Stimulated activated CD8-positive, alpha-beta memory T cell treated with anti-CD3 and anti-CD28 coated beads, Interleukin-15, amount 100 ng/mL, for 1 hour (primary cell): ENCODE results near the gene NCAPG2.
"Not testable (repeated sequence)": the region's sequence is repeated elsewhere in the genome, so short reads cannot be mapped to it uniquely, and the experiment has no call there.

Experiments used
- DNase-seq: peaks from one replicate; pipeline ENCODE4 v3.0.0-alpha.2; 2020; ENCODE audit warnings: low read depth

NCAPG2 gene

GRCh38 chr7:158676171-158676840 lies 28.3 kb downstream of the NCAPG2 start:
- DNase-seq, result no peak

GRCh38 chr7:158672975-158673374 lies 31.6 kb downstream of the NCAPG2 start:
- DNase-seq, result no peak

GRCh38 chr7:158668086-158668485 lies 36.5 kb downstream of the NCAPG2 start:
- not testable (repeated sequence) for DNase-seq

DNA sequence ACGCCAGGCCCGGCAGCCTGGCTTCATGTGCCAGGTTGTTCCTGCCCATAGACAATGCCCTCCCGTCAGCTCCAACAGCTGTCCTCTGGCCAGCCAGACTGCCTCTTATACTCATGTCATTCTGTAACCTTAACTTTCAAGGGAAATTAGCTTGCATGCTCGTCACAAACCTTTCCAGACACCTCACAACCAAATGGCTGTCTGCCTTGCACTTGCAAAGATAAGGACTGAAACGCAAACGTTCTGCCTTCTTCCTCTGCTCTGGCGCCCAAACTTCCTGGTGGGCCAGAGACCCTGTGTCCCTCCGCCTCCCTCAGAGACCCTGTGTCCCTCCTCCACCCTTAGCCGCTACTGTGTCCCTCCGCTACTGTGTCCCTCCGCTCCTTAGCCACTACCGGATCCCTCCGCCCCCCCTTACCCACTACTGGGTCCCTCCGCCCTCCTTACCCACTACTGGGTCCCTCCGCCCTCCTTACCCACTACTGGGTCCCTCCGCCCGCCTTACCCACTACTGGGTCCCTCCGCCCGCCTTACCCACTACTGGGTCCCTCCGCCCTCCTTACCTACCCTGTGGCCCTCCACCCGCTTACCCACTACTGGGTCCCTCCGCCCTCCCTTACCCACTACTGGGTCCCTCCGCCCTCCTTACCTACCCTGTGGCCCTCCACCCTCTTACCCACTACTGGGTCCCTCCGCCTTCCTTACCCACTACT lies 37.5 kb downstream of the NCAPG2 start:
- not testable (repeated sequence) for DNase-seq

DNA sequence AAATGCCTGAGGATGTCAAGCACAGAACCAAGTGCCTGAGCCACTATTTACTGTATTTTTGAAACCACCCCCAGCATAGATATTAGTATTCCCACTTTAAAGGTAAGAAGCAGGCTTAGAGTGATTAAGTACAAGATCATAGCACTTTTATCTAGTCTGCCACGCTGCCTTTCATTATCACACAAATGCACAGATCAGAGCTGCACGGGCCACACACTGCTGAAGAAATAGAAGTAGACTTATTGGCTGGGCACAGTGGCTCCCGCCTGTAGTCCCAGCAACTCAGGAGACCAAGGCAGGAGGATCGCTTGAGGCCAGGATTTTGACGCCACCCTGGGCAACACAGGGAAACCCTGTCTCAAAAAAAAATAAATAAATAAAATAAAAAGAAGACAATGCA lies 38.2 kb downstream of the NCAPG2 start:
- DNase-seq, result no peak

GRCh38 chr7:158664406-158664805 lies 40.2 kb downstream of the NCAPG2 start:
- DNase-seq, result no peak

- no peak for DNase-seq
Observed at GRCh38 chr7:158663428-158663741, 41.2 kb downstream of the NCAPG2 start.

- DNase-seq, result no peak
Observed at GRCh38 chr7:158662610-158663427, 41.8 kb downstream of the NCAPG2 start.

DNA sequence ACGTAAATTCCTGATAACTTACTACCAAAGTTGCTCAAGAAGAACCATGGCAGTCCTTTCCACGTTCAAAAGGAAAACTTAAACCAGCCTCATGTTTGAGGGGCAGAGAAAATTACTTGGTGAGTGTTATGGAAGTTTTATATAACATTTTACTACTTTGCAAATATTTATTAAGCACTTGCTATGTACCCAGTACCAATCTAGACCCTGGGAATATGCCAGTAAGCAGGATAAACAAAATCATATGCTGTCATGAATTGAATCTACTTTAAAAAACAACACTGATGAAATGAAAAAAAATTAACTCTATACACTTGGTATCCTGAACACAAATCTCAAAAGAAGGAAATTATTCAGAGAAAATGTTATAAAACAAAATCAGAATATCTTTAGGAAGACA lies 46.1 kb downstream of the NCAPG2 start:
- DNase-seq, result no peak

- DNase-seq, result no peak
Observed at GRCh38 chr7:158657189-158657746, 47.3 kb downstream of the NCAPG2 start.

DNA sequence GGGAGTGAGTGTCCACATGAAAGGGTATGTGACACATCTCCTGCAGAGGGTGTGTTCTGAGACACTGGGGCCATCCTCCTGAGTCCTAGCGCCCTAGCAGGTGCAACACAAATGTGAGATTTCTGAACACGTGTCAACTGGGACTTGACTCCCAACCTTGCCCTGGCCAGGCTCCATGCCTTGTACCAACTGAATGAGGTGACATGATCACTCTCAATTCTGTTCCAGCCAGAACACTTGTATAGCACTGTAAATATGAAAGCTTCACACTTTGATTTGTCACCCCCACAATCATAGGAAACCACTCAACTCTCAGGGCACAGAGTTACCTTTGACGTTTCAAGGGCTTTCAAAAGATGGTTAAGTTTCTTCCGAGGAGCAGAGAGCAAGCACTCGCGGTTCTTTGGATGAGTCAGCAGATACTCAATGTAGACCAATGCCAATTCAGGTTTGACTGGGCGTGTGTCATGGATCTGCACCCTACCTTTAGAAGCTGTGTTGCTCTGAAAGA lies 48.6 kb downstream of the NCAPG2 start:
- no peak for DNase-seq

GRCh38 chr7:158655507-158655906 lies 49.1 kb downstream of the NCAPG2 start:
- DNase-seq, result no peak

DNA sequence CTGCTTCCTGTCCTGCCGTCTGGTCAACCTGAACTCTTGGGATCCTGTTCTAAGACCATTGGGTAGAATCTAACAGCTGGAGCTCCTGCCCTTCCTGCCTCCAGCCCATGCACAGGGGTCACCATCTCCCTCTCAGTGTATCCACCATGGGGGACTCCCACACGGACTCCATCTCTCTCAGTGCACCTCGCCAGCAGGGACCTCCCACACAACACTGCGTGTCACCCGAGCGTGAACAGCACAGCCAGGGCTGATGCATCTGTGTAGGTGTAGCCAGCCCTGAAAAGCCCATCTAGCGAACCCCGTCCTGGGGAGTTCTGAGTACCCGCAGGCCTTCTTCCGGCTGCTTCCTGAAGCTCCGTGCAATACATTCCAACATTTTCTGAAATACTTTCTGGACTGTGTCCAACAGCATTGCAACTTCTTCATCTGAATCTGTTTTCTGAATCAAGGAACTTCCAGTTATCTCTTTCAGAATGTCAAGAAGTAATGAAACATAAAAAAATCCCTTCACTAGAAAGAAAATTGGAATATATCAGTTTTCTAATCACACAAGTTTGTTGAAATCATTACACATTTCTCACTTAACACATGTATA lies 52.5 kb downstream of the NCAPG2 start:
- no peak for DNase-seq

- DNase-seq, result no peak
Observed at GRCh38 chr7:158650821-158651225, 53.8 kb downstream of the NCAPG2 start.

DNA sequence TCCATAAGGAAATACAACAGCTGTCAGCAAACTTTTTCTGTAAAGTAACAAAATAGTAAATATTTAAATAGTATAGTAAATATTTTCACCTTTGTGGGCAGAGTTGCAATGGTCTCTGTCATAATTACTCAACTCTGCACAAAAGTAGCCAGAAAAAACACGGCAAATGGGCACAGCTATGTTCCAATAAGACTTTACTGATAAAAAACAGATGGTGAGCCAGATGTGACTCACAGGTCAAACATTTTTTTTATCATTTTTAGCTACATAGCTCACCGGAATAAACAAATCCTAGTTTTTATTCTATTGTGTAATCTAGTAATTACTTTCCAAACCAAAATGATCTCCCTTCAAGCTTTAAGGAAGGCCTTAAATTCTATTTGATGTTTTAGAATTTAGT lies 55.3 kb downstream of the NCAPG2 start:
- no peak for DNase-seq

DNA sequence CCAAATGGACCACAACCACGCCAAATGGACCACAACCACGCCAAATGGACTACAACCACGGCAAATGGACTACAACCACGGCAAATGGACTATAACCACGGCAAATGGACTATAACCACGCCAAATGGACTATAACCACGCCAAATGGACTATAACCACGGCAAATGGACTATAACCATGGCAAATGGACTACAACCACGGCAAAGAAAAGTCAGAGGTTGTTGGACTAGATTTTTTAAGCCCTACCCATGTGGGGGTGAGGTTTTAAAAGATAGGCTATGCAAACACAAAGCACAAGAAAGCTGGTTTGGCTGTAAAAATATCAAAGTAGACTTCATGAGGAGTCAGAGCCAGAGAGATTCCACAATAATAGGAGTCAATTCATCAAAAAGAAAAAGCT lies 55.8 kb downstream of the NCAPG2 start:
- no peak for DNase-seq

- DNase-seq, result no peak
Observed at GRCh38 chr7:158648168-158648567, 56.4 kb downstream of the NCAPG2 start.

DNA sequence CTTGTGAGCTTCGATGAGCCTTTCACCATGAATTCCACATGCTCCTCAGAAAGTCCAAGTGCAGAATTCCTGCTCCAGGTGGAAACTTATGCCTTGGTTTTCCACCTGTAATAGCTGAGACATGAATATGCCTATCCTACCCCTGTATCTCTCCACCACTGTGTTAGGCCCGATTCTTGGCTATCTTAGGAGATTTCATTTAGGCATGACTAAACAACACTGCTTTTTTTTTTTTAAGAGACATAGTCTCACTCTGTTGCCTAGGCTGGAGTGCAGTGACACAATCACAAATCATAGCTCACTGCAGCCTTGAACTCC lies 57.2 kb downstream of the NCAPG2 start:
- no peak for DNase-seq

- no peak for DNase-seq
Observed at GRCh38 chr7:158646766-158647474, 57.7 kb downstream of the NCAPG2 start.

- no peak for DNase-seq
Observed at GRCh38 chr7:158645842-158646241, 58.8 kb downstream of the NCAPG2 start.

- no peak for DNase-seq
Observed at GRCh38 chr7:158642149-158642548, 62.5 kb downstream of the NCAPG2 start.

GRCh38 chr7:158638001-158638400 lies 66.6 kb downstream of the NCAPG2 start:
- DNase-seq, result no peak
